ENCODE measurements around the gene KRTAP10-4.
"Not testable (repeated sequence)": the region's sequence is repeated elsewhere in the genome, so short reads cannot be mapped to it uniquely, and the experiment has no call there.

The KRTAP10-4 gene

GRCh38 chr21:44535963-44536362, 37.6 kb upstream of the KRTAP10-4 start:
- DNase-seq = no peak

- no peak for DNase-seq
Measured at GRCh38 chr21:44537930-44538911, 35.3 kb upstream of the KRTAP10-4 start.

- no peak for DNase-seq
Measured at GRCh38 chr21:44539046-44539445, 34.5 kb upstream of the KRTAP10-4 start.

GRCh38 chr21:44539991-44540666, 33.4 kb upstream of the KRTAP10-4 start, which contains the start of gene KRTAP10-1:
Gene KRTAP10-1, minus strand, starts transcription at chr21:44540195. Its CDS starts 45 bp downstream, at chr21:44540150.
- no peak for DNase-seq

GRCh38 chr21:44540741-44541288, 32.7 kb upstream of the KRTAP10-4 start:
- DNase-seq = no peak

- no peak for DNase-seq
Measured at GRCh38 chr21:44542716-44543115, 30.8 kb upstream of the KRTAP10-4 start.

- no peak for DNase-seq
Measured at GRCh38 chr21:44544566-44544965, 29.0 kb upstream of the KRTAP10-4 start.

GRCh38 chr21:44547656-44548331, 25.7 kb upstream of the KRTAP10-4 start:
- peak; percentile 52 for DNase-seq

GRCh38 chr21:44548381-44548780, 25.1 kb upstream of the KRTAP10-4 start:
- no peak for DNase-seq

GRCh38 chr21:44548922-44549321, 24.6 kb upstream of the KRTAP10-4 start:
- no peak for DNase-seq

GRCh38 chr21:44549525-44550211, 23.9 kb upstream of the KRTAP10-4 start:
- no peak for DNase-seq

- not testable (repeated sequence) for DNase-seq
Measured at GRCh38 chr21:44550285-44550684, 23.2 kb upstream of the KRTAP10-4 start.

- DNase-seq = no peak
Measured at GRCh38 chr21:44550807-44551206, 22.7 kb upstream of the KRTAP10-4 start.

GRCh38 chr21:44551340-44551961, 22.1 kb upstream of the KRTAP10-4 start, which contains the start of gene KRTAP10-2:
Gene KRTAP10-2, minus strand, starts transcription at chr21:44551505. Its CDS starts 47 bp downstream, at chr21:44551458.
- no peak for DNase-seq

- no peak for DNase-seq
Measured at GRCh38 chr21:44552136-44552535, 21.4 kb upstream of the KRTAP10-4 start.

GRCh38 chr21:44552681-44553080, 20.8 kb upstream of the KRTAP10-4 start:
- DNase-seq = no peak

- no peak for DNase-seq
Measured at GRCh38 chr21:44555200-44555875, 18.2 kb upstream of the KRTAP10-4 start.

GRCh38 chr21:44556879-44557278, 16.6 kb upstream of the KRTAP10-4 start:
- DNase-seq = no peak

GRCh38 chr21:44557491-44558328, 15.8 kb upstream of the KRTAP10-4 start:
- no peak for DNase-seq

- not testable (repeated sequence) for DNase-seq
Measured at GRCh38 chr21:44558329-44558675, 15.2 kb upstream of the KRTAP10-4 start.
